ENCODE data around the gene MAP2K4. TPM values are rescaled to one million over a fixed set of nuclear protein-coding genes. Genes with fewer than 3 reads are reported as not detected.

MAP2K4 gene
- total and polyA plus RNA-seq, 7 experiments from 2014 or later = 21.8 to 45.1 (median 32.4) TPM

- peak overlapping the region in 6 of 9 donors; percentile 3 to 78 (median 41) for H3K27ac Mint-ChIP-seq
- H3K9me3 Mint-ChIP-seq = peaks cover 0 to 1% (median 0%) of the 10 kb centered on the region in 11 donors
- H3K4me3 ChIP-seq (ENCODE audit: low read length) = no peak overlapping the region
- ChIA-PET POLR2A (interaction anchor here (1.0 kb wide), 2 partner anchors 10 to 35 kb away, joined by 3 to 4 read pairs; partner anchors contain the start of gene MAP2K4), CTCF (no interaction called here)
- H3K27me3 Mint-ChIP-seq = no peaks in the 10 kb centered on the region
- intact Hi-C loops (cut with micrococcal nuclease) = loop anchor here in 1 of 2 donors (2.0 kb wide), 1 partner anchor 35 kb away; the partner anchor contains the start of gene MAP2K4
- peak overlapping the region in 1 of 10 donors; percentile 49 for H3K4me3 Mint-ChIP-seq
- ATAC-seq (no peak), DNase-seq (no peak)
- peaks cover 0 to 7% of the 10 kb centered on the region in 2 donors for H3K4me1 ChIP-seq (ENCODE audit: control insufficient read depth in 2 of 2, insufficient read depth in 2 of 2, low read length in 2 of 2)
- H3K27ac ChIP-seq (ENCODE audit: low read depth, low read length) = no peak overlapping the region
- H3K9me3 ChIP-seq (ENCODE audit: control insufficient read depth in 2 of 3, low read length in 3 of 3) = no peaks in the 10 kb centered on the region
- peaks cover 38 to 85% (median 69%) of the 10 kb centered on the region in 7 donors for H3K4me1 Mint-ChIP-seq
- peaks cover 4 to 32% (median 18%) of the 10 kb centered on the region in 5 donors for H3K36me3 Mint-ChIP-seq
- H3K36me3 ChIP-seq (ENCODE audit: control insufficient read depth in 2 of 3, insufficient read depth in 3 of 3, low read length in 3 of 3) = peaks cover 0 to 3% (median 0%) of the 10 kb centered on the region in 3 experiments
- H3K27me3 ChIP-seq (ENCODE audit: control insufficient read depth in 2 of 2, insufficient read depth in 2 of 2, low read length in 2 of 2) = no peaks in the 10 kb centered on the region
Observed at GRCh38 chr17:12055889-12056288, 35.2 kb downstream of the MAP2K4 start.

DNA sequence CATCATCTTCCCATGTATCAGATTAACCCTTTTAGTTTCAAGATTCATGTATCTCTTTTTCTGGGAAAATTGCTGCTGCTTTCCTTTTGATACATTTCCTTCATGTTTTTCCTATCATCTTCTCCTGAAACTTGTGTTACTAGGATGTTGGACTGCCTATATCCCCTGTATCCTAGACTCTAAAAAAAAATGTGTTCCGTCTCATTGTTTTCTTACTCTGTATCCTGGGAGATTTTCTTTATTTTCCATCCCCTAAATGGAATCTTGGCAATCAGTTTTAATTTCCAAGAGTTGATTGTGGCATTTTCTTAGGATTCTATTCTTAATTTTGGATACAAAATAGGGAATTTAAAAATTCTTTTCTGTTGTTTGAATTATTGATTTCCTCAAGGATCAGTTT, 36.8 kb downstream of the MAP2K4 start:
- H3K27ac Mint-ChIP-seq = no peak overlapping the region
- no peaks in the 10 kb centered on the region for H3K27me3 ChIP-seq (ENCODE audit: control insufficient read depth in 2 of 2, insufficient read depth in 2 of 2, low read length in 2 of 2)
- peaks cover 0 to 3% (median 0%) of the 10 kb centered on the region in 3 experiments for H3K36me3 ChIP-seq (ENCODE audit: control insufficient read depth in 2 of 3, insufficient read depth in 3 of 3, low read length in 3 of 3)
- no peak overlapping the region for H3K4me3 ChIP-seq (ENCODE audit: low read length)
- intact Hi-C loops (cut with micrococcal nuclease) = loop anchor here in 1 of 2 donors (2.0 kb wide), 1 partner anchor 37 kb away; the partner anchor contains the start of gene MAP2K4
- ChIA-PET CTCF (no interaction called here), POLR2A (no interaction called here)
- H3K27ac ChIP-seq (ENCODE audit: low read depth, low read length) = no peak overlapping the region
- no peaks in the 10 kb centered on the region for H3K9me3 ChIP-seq (ENCODE audit: control insufficient read depth in 2 of 3, low read length in 3 of 3)
- H3K9me3 Mint-ChIP-seq = peaks cover 0 to 1% (median 0%) of the 10 kb centered on the region in 11 donors
- peaks cover 37 to 71% (median 61%) of the 10 kb centered on the region in 7 donors for H3K4me1 Mint-ChIP-seq
- ATAC-seq (no peak), DNase-seq (no peak)
- H3K27me3 Mint-ChIP-seq = no peaks in the 10 kb centered on the region
- peak overlapping the region in 1 of 10 donors; percentile 2 for H3K4me3 Mint-ChIP-seq
- H3K36me3 Mint-ChIP-seq = peaks cover 4 to 45% (median 27%) of the 10 kb centered on the region in 5 donors
- H3K4me1 ChIP-seq (ENCODE audit: control insufficient read depth in 2 of 2, insufficient read depth in 2 of 2, low read length in 2 of 2) = peaks cover 0 to 7% of the 10 kb centered on the region in 2 donors

GRCh38 chr17:12058535-12058934, 37.9 kb downstream of the MAP2K4 start:
- POLR2A ChIA-PET = interaction anchor here (1.3 kb wide), 1 partner anchor 61 kb away, joined by 4 read pairs; the partner anchor contains the start of gene ZNF18
- no peaks in the 10 kb centered on the region for H3K27me3 Mint-ChIP-seq
- CTCF ChIA-PET = no interaction called here

GRCh38 chr17:12062249-12062648, 41.6 kb downstream of the MAP2K4 start:
- CTCF ChIA-PET = no interaction called here
- Histone ChIP-seq H3K9me3 (ENCODE audit: control insufficient read depth in 2 of 3, low read length in 3 of 3) (no peaks in the 10 kb centered on the region), H3K4me3 (ENCODE audit: low read length) (no peak overlapping the region), H3K27ac (ENCODE audit: low read depth, low read length) (no peak overlapping the region), H3K4me1 (ENCODE audit: control insufficient read depth in 2 of 2, insufficient read depth in 2 of 2, low read length in 2 of 2) (no peaks in the 10 kb centered on the region), H3K27me3 (ENCODE audit: control insufficient read depth in 2 of 2, insufficient read depth in 2 of 2, low read length in 2 of 2) (no peaks in the 10 kb centered on the region), H3K36me3 (ENCODE audit: control insufficient read depth in 2 of 3, insufficient read depth in 3 of 3, low read length in 3 of 3) (peaks cover 0 to 10% (median 0%) of the 10 kb centered on the region in 3 experiments)
- Mint-ChIP-seq H3K4me3 (no peak overlapping the region), H3K4me1 (peaks cover 6 to 25% (median 20%) of the 10 kb centered on the region in 7 donors), H3K9me3 (peaks cover 0 to 3% (median 0%) of the 10 kb centered on the region in 11 donors), H3K27me3 (no peaks in the 10 kb centered on the region), H3K36me3 (peaks cover 4 to 52% (median 40%) of the 10 kb centered on the region in 5 donors), H3K27ac (no peak overlapping the region)
- DNase-seq = no peak
- POLR2A ChIA-PET = no interaction called here
- no peak for ATAC-seq
- intact Hi-C loops (cut with micrococcal nuclease) = no loop called here

More at GRCh38 chr17:12058535-12058934, 37.9 kb downstream of the MAP2K4 start:
- intact Hi-C loops (cut with micrococcal nuclease) = no loop called here
- DNase-seq = no peak
- Histone ChIP-seq H3K4me3 (ENCODE audit: low read length) (no peak overlapping the region), H3K36me3 (ENCODE audit: control insufficient read depth in 2 of 3, insufficient read depth in 3 of 3, low read length in 3 of 3) (peaks cover 0 to 3% (median 0%) of the 10 kb centered on the region in 3 experiments), H3K27me3 (ENCODE audit: control insufficient read depth in 2 of 2, insufficient read depth in 2 of 2, low read length in 2 of 2) (no peaks in the 10 kb centered on the region), H3K9me3 (ENCODE audit: control insufficient read depth in 2 of 3, low read length in 3 of 3) (no peaks in the 10 kb centered on the region), H3K27ac (ENCODE audit: low read depth, low read length) (no peak overlapping the region), H3K4me1 (ENCODE audit: control insufficient read depth in 2 of 2, insufficient read depth in 2 of 2, low read length in 2 of 2) (no peaks in the 10 kb centered on the region)
- ATAC-seq = no peak
- Mint-ChIP-seq H3K4me3 (no peak overlapping the region), H3K27ac (no peak overlapping the region), H3K4me1 (peaks cover 29 to 61% (median 52%) of the 10 kb centered on the region in 7 donors), H3K36me3 (peaks cover 4 to 52% (median 35%) of the 10 kb centered on the region in 5 donors), H3K9me3 (peaks cover 0 to 1% (median 0%) of the 10 kb centered on the region in 11 donors)

- H3K4me1 ChIP-seq (ENCODE audit: control insufficient read depth in 2 of 2, insufficient read depth in 2 of 2, low read length in 2 of 2) = no peaks in the 10 kb centered on the region
- POLR2A ChIA-PET = no interaction called here
- no peaks in the 10 kb centered on the region for H3K27me3 ChIP-seq (ENCODE audit: control insufficient read depth in 2 of 2, insufficient read depth in 2 of 2, low read length in 2 of 2)
- peaks cover 0 to 46% (median 27%) of the 10 kb centered on the region in 5 donors for H3K36me3 Mint-ChIP-seq
- no peak overlapping the region for H3K4me3 Mint-ChIP-seq
- no peaks in the 10 kb centered on the region for H3K9me3 ChIP-seq (ENCODE audit: control insufficient read depth in 2 of 3, low read length in 3 of 3)
- no peak for DNase-seq
- H3K36me3 ChIP-seq (ENCODE audit: control insufficient read depth in 2 of 3, insufficient read depth in 3 of 3, low read length in 3 of 3) = peaks cover 0 to 10% (median 0%) of the 10 kb centered on the region in 3 experiments
- H3K4me1 Mint-ChIP-seq = peaks cover 0 to 15% (median 13%) of the 10 kb centered on the region in 7 donors
- intact Hi-C loops (cut with micrococcal nuclease) = no loop called here
- CTCF ChIA-PET = no interaction called here
- no peaks in the 10 kb centered on the region for H3K27me3 Mint-ChIP-seq
- peaks cover 0 to 2% (median 0%) of the 10 kb centered on the region in 11 donors for H3K9me3 Mint-ChIP-seq
- ATAC-seq = no peak
- H3K27ac ChIP-seq (ENCODE audit: low read depth, low read length) = no peak overlapping the region
- H3K27ac Mint-ChIP-seq = peak overlapping the region in 1 of 9 donors; percentile 16
- H3K4me3 ChIP-seq (ENCODE audit: low read length) = no peak overlapping the region
Observed at GRCh38 chr17:12064395-12064794, 43.7 kb downstream of the MAP2K4 start.

- Histone ChIP-seq H3K27ac (ENCODE audit: low read depth, low read length) (no peak overlapping the region), H3K27me3 (ENCODE audit: control insufficient read depth in 2 of 2, insufficient read depth in 2 of 2, low read length in 2 of 2) (no peaks in the 10 kb centered on the region), H3K36me3 (ENCODE audit: control insufficient read depth in 2 of 3, insufficient read depth in 3 of 3, low read length in 3 of 3) (peaks cover 0 to 16% (median 0%) of the 10 kb centered on the region in 3 experiments), H3K4me3 (ENCODE audit: low read length) (no peak overlapping the region), H3K9me3 (ENCODE audit: control insufficient read depth in 2 of 3, low read length in 3 of 3) (no peaks in the 10 kb centered on the region), H3K4me1 (ENCODE audit: control insufficient read depth in 2 of 2, insufficient read depth in 2 of 2, low read length in 2 of 2) (no peaks in the 10 kb centered on the region)
- no peak for ATAC-seq
- peaks cover 0 to 2% (median 0%) of the 10 kb centered on the region in 11 donors for H3K9me3 Mint-ChIP-seq
- H3K27ac Mint-ChIP-seq = no peak overlapping the region
- H3K4me1 Mint-ChIP-seq = peaks cover 0 to 5% (median 4%) of the 10 kb centered on the region in 7 donors
- H3K36me3 Mint-ChIP-seq = peaks cover 0 to 35% (median 18%) of the 10 kb centered on the region in 5 donors
- CTCF ChIA-PET = no interaction called here
- DNase-seq = no peak
- POLR2A ChIA-PET = no interaction called here
- H3K4me3 Mint-ChIP-seq = no peak overlapping the region
- intact Hi-C loops (cut with micrococcal nuclease) = no loop called here
- no peaks in the 10 kb centered on the region for H3K27me3 Mint-ChIP-seq
Observed at GRCh38 chr17:12067485-12067884, 46.8 kb downstream of the MAP2K4 start.

DNA sequence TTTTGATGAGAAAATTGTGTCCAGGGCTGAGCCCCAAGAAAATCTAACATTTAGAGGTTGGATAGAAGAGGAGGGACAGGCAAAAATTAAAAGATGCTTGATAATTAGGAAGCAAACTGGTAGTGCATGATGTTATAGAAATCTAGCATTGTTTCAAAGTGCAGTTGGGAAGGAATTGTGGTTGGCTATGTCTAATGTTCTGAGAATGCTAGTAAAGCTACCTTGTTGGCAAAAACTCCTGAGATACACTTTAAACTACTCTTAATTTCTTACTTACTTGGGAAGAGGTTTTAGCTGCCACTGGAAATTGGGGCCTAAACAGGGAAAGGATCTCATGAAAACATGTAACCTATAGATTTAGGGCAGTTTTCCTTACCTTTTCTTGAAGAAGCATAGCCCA, 48.3 kb downstream of the MAP2K4 start:
- Histone ChIP-seq H3K4me1 (ENCODE audit: control insufficient read depth in 2 of 2, insufficient read depth in 2 of 2, low read length in 2 of 2) (no peaks in the 10 kb centered on the region), H3K27ac (ENCODE audit: low read depth, low read length) (no peak overlapping the region), H3K4me3 (ENCODE audit: low read length) (no peak overlapping the region), H3K36me3 (ENCODE audit: control insufficient read depth in 2 of 3, insufficient read depth in 3 of 3, low read length in 3 of 3) (peaks cover 0 to 16% (median 0%) of the 10 kb centered on the region in 3 experiments), H3K27me3 (ENCODE audit: control insufficient read depth in 2 of 2, insufficient read depth in 2 of 2, low read length in 2 of 2) (no peaks in the 10 kb centered on the region), H3K9me3 (ENCODE audit: control insufficient read depth in 2 of 3, low read length in 3 of 3) (no peaks in the 10 kb centered on the region)
- peaks cover 0 to 2% (median 0%) of the 10 kb centered on the region in 11 donors for H3K9me3 Mint-ChIP-seq
- DNase-seq (no peak), ATAC-seq (no peak)
- CTCF ChIA-PET = no interaction called here
- no peak overlapping the region for H3K4me3 Mint-ChIP-seq
- no peaks in the 10 kb centered on the region for H3K27me3 Mint-ChIP-seq
- H3K36me3 Mint-ChIP-seq = peaks cover 0 to 40% (median 26%) of the 10 kb centered on the region in 5 donors
- H3K4me1 Mint-ChIP-seq = peaks cover 0 to 6% (median 4%) of the 10 kb centered on the region in 7 donors
- intact Hi-C loops (cut with micrococcal nuclease) = no loop called here
- no peak overlapping the region for H3K27ac Mint-ChIP-seq
- POLR2A ChIA-PET = no interaction called here
